Nephron (organoid): ENCODE measurements around the gene PMP22.

Source experiments
- H3K27ac Mint-ChIP-seq, 3 experiments: 2 replicates each; pipeline ENCODE4 v1.8.0; 2020; ENCODE audit warnings: mixed read lengths in 3 of 3, mild to moderate bottlenecking in 2 of 3, moderate library complexity in 1 of 3
- H3K27me3 Mint-ChIP-seq: 2 replicates; pipeline ENCODE4 v1.8.0; 2021; ENCODE audit warnings: low read depth, mild to moderate bottlenecking, moderate library complexity, mixed read lengths
- H3K36me3 Mint-ChIP-seq: 2 replicates; pipeline ENCODE4 v1.8.0; 2020; ENCODE audit warnings: low read depth, mixed read lengths
- H3K4me1 Mint-ChIP-seq: 2 replicates; pipeline ENCODE4 v1.8.0; 2020; ENCODE audit warnings: mixed read lengths
- H3K4me3 Mint-ChIP-seq, 3 experiments: 2 replicates each; pipeline ENCODE4 v1.8.0; 2020; ENCODE audit warnings: mild to moderate bottlenecking in 3 of 3, mixed read lengths in 3 of 3, moderate library complexity in 2 of 3
- H3K9me3 Mint-ChIP-seq: 2 replicates; pipeline ENCODE4 v1.8.0; 2020; ENCODE audit warnings: mixed read lengths
- TF ChIP-seq, protein P1 (sequence below), 3 experiments: fragments of 200-600 bp; sonication (generic); IDR thresholded peaks; one replicate each; pipeline ENCODE4 v1.5.0; 2021; ENCODE audit warnings: antibody characterized with exemption in 3 of 3; ENCODE audit not compliant: unreplicated experiment in 3 of 3

The PMP22 gene

DNA sequence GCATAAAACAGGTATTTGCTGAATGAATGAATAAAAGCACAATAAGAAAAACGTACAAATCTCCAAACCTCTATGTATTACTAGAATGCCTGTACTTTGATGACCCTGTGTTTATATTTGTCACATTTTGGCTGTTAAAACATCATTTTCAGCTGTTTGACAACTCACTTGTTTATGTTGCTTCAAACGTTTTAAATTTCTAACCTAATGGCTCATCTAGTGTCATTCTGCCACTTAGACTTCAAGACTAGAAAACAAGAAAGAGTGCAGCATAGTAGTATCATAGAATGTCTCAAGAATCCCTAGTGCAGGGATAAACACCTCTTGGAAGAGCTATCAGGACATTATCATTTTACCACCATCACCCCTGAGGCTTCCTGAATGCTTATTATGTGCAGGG, 19.4 kb upstream of the PMP22 start:
- no peaks in the 10 kb centered on the region for H3K27me3 Mint-ChIP-seq
- peaks cover 7% of the 10 kb centered on the region for H3K9me3 Mint-ChIP-seq
- H3K27ac Mint-ChIP-seq = no peak overlapping the region

DNA sequence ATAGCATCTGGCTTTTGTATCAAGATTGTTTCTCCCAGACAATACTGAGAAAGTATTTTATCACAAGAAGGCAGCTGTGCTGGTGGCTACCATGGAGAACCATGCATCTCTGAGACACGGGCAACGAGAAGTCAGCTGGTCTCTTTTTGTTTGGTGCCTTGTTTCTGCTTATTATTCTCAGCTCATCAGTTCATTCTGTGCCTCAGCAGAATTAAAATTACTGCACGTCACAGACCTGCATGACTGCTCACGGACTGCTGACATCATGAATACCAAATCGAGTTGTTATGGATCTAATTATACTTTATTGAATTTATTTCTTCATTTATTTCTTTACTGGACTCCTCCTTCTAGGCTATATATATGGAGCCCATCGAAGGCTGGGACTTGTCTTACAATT, 19.0 kb upstream of the PMP22 start:
- no peak overlapping the region for H3K4me3 Mint-ChIP-seq
- H3K27ac Mint-ChIP-seq = no peak overlapping the region
- peaks cover 7% of the 10 kb centered on the region for H3K4me1 Mint-ChIP-seq
- no peaks in the 10 kb centered on the region for H3K36me3 Mint-ChIP-seq
- H3K9me3 Mint-ChIP-seq = peaks cover 7% of the 10 kb centered on the region
- TF ChIP-seq, protein P1, sequence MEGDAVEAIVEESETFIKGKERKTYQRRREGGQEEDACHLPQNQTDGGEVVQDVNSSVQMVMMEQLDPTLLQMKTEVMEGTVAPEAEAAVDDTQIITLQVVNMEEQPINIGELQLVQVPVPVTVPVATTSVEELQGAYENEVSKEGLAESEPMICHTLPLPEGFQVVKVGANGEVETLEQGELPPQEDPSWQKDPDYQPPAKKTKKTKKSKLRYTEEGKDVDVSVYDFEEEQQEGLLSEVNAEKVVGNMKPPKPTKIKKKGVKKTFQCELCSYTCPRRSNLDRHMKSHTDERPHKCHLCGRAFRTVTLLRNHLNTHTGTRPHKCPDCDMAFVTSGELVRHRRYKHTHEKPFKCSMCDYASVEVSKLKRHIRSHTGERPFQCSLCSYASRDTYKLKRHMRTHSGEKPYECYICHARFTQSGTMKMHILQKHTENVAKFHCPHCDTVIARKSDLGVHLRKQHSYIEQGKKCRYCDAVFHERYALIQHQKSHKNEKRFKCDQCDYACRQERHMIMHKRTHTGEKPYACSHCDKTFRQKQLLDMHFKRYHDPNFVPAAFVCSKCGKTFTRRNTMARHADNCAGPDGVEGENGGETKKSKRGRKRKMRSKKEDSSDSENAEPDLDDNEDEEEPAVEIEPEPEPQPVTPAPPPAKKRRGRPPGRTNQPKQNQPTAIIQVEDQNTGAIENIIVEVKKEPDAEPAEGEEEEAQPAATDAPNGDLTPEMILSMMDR (IDR thresholded peaks at IDR 0.05; ENCODE audit: unreplicated experiment in 3 of 3) = no peak
- H3K27me3 Mint-ChIP-seq = no peaks in the 10 kb centered on the region

More for the DNA sequence above, 19.4 kb upstream of the PMP22 start:
- peaks cover 7% of the 10 kb centered on the region for H3K4me1 Mint-ChIP-seq
- H3K4me3 Mint-ChIP-seq = no peak overlapping the region
- H3K36me3 Mint-ChIP-seq = no peaks in the 10 kb centered on the region
- TF ChIP-seq, protein P1 (IDR thresholded peaks at IDR 0.05; ENCODE audit: unreplicated experiment in 3 of 3) = no peak

DNA sequence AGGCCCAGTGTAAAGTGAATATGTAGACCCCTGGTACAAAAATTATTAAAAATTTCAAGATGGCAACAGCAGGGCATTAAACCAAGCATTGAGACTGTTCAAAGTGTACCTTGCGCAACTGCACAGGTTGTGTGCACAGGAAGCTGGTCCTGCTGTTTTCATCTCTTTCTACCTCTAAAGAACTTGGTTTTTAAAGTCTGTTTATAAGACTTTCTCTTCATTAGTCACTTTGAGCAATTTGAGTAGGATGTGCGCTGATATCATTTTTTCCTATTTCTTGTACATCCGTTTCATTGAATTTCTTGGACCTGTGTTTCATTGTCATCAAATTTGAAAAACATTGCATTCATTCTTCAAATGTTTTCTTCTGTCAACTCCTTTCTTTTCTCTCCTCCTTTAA, 16.8 kb upstream of the PMP22 start:
- TF ChIP-seq, protein P1 (IDR thresholded peaks at IDR 0.05; ENCODE audit: unreplicated experiment in 3 of 3) = no peak
- H3K9me3 Mint-ChIP-seq = peaks cover 7% of the 10 kb centered on the region
- peaks cover 5% of the 10 kb centered on the region for H3K4me1 Mint-ChIP-seq
- no peaks in the 10 kb centered on the region for H3K36me3 Mint-ChIP-seq
- H3K27me3 Mint-ChIP-seq = peaks cover 4% of the 10 kb centered on the region
- H3K4me3 Mint-ChIP-seq = no peak overlapping the region
- no peak overlapping the region for H3K27ac Mint-ChIP-seq

DNA sequence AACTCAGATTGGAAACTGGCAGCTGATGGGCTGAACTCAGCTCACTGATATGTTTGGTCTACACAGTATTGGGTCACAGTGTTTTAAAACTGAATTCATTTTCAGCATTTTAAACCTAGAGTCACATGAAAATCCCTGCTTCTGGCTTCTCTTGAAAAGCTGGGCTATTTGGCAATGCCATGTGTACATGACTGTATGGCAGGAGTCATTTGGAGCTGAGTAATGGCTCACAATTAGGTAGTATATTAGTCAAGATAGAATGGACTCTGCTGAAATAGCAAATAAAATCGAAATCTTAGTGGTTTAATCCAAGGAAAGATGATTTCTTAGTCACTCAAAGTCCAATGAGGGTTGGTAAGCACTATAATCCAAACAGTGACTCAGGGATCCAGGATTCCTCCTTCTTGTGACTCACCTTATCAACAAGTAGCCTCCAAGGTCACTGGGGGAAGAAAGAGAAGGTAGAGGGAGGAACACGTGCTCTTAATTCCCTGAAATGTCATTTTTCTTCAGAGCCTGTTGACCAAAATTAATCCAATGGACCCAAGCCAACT, 13.9 kb upstream of the PMP22 start:
- Mint-ChIP-seq H3K9me3 (peaks cover 10% of the 10 kb centered on the region), H3K27me3 (peaks cover 4% of the 10 kb centered on the region), H3K36me3 (no peaks in the 10 kb centered on the region), H3K4me1 (peaks cover 5% of the 10 kb centered on the region), H3K27ac (no peak overlapping the region), H3K4me3 (no peak overlapping the region)
- TF ChIP-seq, protein P1 (IDR thresholded peaks at IDR 0.05; ENCODE audit: unreplicated experiment in 3 of 3) = no peak

DNA sequence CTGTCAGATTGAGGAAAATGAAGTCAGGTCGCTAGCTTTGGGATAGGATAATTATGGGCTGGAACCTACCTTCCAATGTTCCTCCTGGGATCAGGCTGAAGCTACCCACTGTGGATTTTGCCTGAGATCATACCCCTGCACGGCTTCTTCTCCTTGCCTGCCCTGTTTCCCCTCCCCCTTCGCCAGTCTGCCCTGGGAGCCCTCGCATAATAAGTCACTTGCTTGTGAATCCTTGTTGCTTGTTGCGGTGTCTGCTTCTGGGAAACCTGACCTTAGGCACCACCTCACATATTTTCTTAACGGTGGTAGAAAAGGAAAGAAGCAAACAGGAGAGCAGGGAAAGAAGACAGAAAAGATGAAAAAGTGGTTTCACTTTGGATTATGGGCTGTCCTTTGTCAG, 13.3 kb upstream of the PMP22 start:
- Mint-ChIP-seq H3K4me3 (peak overlapping the region; percentile 3 to 46 (median 29)), H3K27ac (peak overlapping the region in 1 of 3 experiments; percentile 74), H3K36me3 (no peaks in the 10 kb centered on the region), H3K4me1 (peaks cover 5% of the 10 kb centered on the region), H3K9me3 (peaks cover 11% of the 10 kb centered on the region), H3K27me3 (peaks cover 4% of the 10 kb centered on the region)
- TF ChIP-seq, protein P1 (IDR thresholded peaks at IDR 0.05; ENCODE audit: unreplicated experiment in 3 of 3) = no peak

DNA sequence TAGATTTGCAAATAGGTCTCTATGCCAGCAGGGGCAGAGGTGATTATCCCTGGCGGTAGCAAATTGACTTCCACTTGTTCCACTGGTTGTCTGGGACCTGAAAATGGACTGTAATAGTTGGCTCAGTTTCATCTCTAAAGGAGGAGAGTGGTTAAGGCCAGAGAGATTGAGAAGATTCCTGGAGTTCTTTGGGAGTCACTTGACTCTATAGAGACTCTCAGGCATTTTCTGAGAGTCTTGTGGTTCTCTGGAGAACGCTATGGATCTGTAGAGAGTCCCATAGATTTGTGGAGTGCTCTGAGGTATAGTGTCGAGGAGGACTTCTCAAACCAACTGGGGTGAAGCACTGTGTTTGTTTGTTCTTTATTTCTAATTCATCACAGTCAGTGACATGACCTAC, 8.9 kb upstream of the PMP22 start:
- peaks cover 6% of the 10 kb centered on the region for H3K9me3 Mint-ChIP-seq
- peaks cover 14% of the 10 kb centered on the region for H3K27me3 Mint-ChIP-seq
- peaks cover 13% of the 10 kb centered on the region for H3K4me1 Mint-ChIP-seq
- no peak overlapping the region for H3K27ac Mint-ChIP-seq
- no peak overlapping the region for H3K4me3 Mint-ChIP-seq
- TF ChIP-seq, protein P1 (IDR thresholded peaks at IDR 0.05; ENCODE audit: unreplicated experiment in 3 of 3) = no peak
- no peaks in the 10 kb centered on the region for H3K36me3 Mint-ChIP-seq
